MM.1S (cell line): ENCODE results near the gene NCOA5.
"Not testable (repeated sequence)": the region's sequence is repeated elsewhere in the genome, so short reads cannot be mapped to it uniquely, and the experiment has no call there.

Experiments
- CTCF ChIP-seq: fragments of 300-600 bp; sonication (generic); IDR thresholded peaks from 2 replicates; pipeline ENCODE4 v1.5.1; 2016; ENCODE audit warnings: antibody characterized with exemption, low read length, mixed read lengths
- EZH2 ChIP-seq: fragments of 300-600 bp; sonication (generic); optimal IDR thresholded peaks from 2 replicates; pipeline ENCODE3; 2017; ENCODE audit warnings: low read depth, mild to moderate bottlenecking, antibody characterized with exemption, low read length, mixed read lengths

GRCh38 chr20:46091622-46092535 lies 2.1 kb upstream of the NCOA5 start:
- not testable (repeated sequence) for TF ChIP-seq CTCF, EZH2
